HG03159 (cell line): ENCODE results near the gene COL5A2.
A peak's percentile ranks its signal among the peaks of the same experiment; 100 is the strongest.

ENCODE experiments used
- ATAC-seq: cut with Tn5 transposase; IDR thresholded peaks from one replicate; pipeline ENCODE4 v1.9.1; 2021; ENCODE audit warnings: mild to moderate bottlenecking, moderate library complexity; ENCODE audit not compliant: unreplicated experiment

COL5A2 gene

DNA sequence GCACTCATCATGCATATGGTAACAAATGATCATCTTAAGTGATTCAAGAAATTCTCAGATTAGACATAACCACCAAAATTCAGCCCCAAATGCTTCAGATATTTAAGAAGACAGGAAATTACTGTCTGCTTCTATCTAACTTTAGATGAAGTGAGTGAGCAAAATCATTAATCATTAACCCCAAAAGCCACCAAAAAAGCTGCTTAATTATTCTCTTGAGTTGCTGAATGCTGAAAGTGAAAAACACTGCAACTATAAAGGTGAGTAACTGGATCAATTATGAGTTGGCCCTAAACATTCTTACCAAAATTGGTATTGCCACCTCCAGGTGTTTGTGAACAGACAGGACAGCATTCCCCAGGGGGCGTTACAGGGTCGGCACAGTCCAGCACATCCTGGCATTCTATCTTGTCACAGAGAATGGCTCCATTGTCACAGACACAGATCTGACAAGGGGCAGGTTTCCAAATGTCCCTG, 69.6 kb downstream of the COL5A2 start:
- ATAC-seq, result peak; percentile 94

DNA sequence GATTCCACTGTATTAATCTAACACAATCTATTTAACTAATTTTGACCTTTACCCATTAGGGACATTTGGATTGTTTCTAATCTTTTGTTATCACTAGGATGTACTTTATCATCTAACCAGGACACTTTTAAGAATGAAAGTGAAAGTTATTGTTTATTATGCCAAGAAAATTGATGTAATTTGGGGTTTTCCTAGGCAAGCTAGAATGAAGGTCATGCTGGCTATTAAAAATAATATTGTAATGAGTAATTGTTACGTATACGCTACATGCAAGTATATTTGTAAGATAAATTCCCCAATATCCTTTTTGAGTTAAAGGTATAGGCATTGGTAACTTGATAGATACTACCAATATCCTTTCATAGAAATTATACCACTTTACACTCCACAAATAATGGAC, 74.6 kb downstream of the COL5A2 start:
- ATAC-seq, result no peak

DNA sequence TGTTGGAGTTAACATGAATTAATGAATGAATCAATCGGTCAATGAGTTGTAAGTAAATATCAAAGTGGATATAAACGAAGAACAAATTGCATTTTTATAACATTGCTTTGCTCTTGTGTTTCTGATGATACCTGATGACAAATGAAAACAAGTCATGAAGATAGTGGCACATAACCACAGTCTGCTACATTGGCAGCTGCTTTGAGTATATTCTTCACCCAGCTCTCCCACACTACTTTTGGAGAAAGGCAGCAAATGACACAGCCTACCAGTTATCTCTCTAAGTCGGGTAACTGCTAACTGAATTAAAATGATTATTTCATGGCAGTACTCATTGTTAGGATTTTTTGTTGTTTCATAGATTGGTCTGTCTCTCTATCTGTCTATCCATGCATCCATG, 76.8 kb downstream of the COL5A2 start:
- ATAC-seq, result no peak

DNA sequence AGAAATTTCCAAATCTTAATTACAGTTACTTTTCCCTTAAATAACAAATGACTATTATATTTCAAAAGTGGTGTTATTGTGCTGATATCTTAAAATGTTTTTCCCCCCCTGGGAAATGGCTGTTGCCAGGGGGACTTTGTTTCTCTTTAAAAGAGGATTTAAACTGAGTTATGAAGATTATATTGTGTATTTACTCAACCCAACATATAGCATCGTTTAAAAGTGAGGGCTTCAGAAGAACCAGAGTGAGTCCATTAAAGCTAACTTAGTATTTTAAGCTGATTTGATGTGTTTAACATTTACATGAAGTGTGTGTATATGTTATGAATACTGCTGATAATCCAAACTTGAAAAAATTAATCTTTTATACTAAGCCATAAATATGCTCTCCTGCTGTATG, 81.6 kb downstream of the COL5A2 start:
- ATAC-seq, result no peak

DNA sequence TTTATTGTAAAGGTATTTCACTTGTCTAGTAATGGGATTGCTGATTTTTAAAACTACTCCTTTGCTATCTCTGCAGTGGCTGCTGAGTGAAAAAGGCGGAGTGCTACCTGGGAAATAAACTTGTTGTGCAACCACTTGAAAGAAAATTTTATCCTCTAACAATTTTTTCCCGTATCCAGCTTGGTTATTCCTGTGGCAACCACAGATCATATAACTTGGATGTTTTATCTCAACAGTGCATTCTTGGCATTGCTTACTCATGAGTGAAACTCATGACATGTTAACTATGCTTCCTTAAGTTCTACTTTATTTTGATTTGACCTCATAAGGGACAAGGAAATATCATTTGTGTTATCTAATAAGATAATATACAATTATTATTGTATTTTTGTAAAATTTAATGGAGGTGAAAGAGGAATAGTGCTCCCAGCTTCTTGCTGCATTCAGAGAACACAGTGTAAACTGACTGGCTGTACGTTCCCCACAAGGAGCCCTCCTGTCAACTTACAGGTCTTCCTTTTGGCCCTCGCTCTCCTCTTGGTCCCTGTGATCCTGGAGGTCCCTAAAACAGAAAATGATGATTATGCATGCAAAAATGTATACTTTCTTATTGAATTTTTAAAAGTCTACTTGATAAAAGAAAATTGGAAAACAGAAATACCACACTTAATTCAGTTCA, 82.7 kb downstream of the COL5A2 start:
- no peak for ATAC-seq

DNA sequence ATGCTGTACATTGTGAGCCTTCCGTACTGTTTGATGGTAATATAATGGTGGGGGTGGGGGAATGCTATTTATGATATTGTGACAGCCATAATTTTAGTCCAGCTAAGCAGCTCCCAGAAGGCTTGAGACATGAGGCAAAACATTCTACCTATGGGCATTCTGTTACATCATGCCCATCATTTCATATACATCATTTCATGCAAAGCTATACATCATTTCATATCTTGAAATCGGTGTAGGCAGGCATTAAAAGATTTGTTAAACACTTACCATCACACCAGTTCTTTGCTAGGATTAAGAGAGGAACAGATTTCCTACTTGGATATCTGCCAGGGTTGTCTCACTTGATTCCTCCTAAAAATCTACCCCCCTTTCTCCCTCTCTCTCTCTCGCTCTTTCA, 84.5 kb downstream of the COL5A2 start:
- no peak for ATAC-seq

DNA sequence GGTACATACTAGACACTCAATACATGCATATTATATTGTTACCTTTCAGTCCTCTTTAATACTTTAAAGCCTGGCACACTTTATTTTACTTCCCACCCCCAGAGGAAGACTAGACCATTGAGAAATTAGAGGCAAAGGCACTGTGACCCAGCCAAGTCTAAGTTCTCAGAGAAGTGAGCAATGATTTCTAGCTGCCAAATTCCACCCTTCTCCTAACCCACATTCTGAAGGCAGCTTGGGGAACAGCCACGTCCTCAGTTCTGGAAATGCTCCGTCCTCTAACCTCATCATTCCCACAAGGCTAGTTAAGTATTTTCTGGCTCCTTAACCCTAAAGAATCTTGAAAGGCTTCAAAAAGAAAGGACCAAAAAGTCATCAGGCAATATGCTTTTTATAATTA, 86.6 kb downstream of the COL5A2 start:
- ATAC-seq, result no peak

DNA sequence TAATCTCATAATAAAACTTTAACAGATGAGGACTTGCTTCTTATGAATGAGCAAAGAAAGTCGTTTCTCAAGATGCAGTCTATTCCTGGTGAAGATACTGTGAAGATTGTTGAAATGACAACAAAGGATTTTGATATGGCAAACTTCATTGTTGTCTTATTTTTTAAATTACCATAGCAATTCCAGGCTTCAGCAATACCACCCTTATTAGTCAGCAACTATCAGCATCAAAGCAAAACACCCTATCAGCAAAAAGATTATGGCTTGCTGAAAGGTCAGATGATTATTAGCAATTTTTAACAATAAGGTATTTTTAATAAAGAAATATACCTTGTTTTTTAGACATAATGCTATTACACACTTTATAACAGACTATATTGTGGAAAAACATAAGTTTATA, 88.3 kb downstream of the COL5A2 start:
- no peak for ATAC-seq

DNA sequence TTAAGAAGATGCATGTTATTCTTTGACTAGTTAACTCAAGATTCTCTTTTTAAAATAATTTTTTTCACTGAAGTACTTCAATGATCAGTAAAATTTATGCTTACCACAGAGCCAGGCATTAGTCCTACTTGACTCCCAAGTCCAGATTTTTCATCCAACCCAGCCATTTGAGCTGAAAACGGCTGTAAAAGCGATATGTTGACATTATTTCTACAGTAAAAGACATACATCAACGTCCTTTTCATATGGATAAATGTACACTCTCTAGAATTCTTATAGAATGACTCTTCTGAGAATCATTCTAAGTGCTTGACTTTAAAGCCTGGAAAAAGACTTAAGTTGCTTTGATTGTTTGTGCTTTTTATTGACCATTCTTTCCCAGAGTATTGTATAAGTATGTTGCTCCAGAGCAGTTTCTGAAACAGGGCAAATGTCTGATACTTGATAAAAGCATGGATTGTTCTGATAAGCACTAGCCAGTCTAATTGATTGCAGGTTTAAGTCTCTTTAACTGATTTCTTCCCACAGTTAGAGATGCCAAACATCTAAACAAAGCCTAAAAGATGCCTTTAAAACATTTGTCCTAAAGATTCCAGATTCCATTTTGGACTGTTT, 90.9 kb downstream of the COL5A2 start:
- no peak for ATAC-seq

DNA sequence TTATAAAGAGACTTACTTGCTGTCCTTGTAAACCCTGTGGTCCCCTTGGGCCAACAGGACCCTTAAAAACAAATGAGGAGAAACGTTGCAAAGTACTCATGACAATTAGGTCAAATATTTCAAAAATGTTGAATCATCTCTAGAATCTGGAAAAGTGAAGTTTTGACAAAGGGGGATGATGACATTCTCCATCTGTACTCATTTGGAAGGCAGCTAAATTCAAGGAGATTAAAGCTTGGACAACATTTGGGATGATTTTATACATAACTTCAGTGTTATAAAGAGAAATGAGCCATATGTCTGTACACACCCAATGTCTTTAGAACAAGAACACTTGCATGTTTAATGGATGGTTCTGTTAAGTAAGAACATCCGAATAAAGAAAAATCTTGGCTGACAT, 92.9 kb downstream of the COL5A2 start:
- no peak for ATAC-seq

DNA sequence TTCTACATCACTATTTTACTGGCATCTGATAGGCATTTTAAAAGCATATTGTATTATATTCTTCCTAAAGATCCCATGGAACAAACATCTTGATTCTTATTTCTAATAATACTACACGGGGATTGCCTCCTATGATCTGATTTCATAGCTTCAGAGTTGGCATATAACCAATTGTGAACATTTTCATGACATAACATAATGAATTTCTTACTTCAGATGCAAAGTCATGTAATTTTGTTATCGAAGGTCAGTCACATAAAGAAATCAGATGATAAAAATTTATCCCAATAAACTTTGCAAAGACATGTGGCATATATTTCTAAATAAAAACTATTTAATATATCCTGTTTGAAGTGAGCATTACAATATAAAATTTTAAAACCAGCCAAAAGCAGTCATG, 93.3 kb downstream of the COL5A2 start:
- no peak for ATAC-seq

DNA sequence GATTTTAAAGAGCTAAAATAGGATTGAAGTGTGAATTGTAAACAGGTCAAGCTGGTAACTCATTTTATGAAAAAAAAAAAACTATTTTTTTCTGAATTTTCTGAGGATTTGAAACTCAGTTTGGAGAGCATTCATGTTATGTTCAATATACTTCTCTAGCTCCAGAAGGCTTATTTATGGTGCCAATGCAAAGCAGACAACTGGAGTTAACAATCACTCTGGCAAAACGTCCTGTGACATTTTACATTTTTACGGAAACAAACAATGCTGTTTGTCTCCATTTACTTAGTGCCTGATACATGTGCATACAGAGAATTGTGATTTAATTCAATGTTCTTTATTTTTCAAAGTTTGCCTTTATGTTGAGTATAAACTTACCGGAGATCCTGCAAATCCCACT, 96.0 kb downstream of the COL5A2 start:
- no peak for ATAC-seq

DNA sequence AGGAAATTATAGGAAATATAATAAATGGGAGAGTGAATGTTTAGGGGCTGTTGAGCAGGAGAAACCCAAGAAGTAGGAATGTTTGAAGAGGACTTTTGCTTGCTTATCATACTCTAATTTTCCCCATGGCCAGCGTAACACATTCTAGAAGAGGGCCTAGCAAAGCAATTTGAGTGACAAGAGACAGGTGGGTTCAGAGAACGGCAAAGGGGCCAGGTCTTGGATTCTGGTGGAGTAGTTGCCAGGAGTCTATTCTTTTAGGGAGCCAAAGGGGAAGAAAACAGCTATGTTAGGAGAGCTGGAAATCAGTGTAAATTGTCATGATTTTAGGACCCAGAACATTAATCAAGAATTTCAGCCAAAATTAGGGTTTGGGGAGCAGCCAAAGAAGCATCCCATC, 96.5 kb downstream of the COL5A2 start:
- no peak for ATAC-seq

DNA sequence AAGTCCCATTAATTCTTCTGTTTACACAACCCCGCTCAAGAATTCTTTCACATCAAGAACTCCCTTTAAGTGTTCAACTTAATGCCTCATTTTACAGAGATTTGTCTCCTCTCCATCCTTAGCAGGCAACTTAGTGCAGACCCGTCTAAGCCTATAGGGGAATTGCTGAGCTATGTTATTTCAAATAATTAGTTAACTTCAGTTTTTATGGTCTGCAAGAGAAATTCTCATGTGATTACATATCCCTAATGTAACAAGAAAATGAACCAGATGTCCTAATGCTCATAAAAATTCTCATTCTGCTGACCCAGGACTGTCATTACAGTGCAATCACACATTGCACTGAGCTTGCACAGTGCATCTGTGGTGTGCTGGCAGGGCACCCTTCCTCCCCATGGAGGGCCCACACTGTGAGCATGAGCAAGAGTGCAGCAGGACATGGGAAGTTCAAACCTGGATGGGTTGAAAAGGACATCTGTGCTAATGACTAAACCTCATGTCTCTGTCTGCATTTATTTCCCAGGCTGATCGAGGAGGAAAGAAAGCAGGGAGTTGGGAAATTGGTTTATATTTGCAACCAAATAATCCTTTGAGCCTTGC, 97.1 kb downstream of the COL5A2 start:
- no peak for ATAC-seq

DNA sequence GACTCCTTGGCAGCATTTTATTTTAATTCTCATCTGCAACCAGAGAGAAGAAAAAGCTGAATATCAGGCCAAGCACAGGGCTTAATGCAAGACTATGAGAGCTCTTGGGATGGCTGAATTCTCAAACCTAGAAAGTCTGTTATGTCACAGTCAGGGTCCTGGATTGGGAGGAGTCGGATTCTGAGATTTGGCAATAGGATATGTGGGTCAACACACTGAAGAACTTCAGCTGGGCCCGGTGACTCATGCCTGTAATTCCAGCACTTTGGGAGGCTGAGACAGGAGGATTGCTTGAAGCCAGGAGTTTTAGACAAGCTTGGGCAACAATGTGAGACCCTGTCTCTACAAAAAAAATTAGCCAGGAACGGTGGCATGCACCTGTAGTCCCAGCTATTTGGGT, 103.0 kb downstream of the COL5A2 start:
- no peak for ATAC-seq

DNA sequence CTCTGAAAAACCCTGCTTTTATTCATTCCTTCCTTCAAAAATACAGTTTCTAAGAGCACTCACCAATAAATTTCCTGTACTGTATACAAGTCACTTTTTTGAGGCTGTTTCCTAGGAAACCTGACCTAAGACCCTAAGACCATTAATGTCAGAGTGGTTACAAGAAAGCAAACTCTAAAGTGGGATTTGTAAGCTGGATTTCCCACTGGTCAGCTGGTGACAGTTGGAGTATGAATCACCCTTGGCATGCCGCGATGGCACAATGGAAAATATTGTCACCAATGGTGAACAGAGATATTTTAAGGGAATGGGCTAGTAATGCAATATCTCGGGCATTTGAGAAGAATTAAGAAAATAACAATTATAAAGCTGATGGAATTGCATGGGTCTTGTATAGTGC, 103.4 kb downstream of the COL5A2 start:
- ATAC-seq, result no peak

DNA sequence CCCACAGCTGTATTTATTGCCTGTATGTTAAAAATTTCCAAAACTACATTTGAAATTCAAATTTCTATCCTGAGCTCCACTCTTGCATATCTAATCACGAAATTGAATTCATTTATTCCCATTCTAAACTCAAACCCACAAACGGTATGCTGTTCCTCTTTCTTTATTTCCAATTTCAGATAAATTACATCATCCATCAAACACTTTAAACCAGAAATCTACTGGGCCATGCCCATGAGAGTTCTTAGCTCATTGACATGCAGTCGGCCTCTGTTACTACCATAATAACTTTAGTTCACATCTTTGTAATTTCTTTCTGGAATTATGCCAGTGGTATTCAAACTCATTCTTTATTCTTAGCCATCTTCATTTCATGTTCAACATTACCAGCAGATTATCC, 105.1 kb downstream of the COL5A2 start:
- ATAC-seq, result no peak

DNA sequence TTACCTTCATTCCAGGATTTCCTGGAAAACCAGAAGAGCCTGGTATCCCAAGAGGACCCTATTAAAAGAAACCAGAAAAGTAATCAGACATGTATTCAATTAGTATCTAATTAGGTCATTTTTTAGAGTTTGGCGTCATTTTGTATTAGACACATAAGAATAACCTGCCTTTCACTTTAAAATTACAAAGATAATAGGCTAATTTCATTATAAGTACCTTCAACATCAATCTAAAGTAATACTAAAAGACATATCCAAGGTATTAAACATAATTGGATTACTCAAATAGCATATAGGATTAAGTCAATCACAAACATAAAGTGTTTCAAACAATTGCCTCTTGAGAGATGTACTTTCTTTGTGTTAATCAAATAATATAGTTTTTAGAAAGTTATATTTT, 107.5 kb downstream of the COL5A2 start:
- no peak for ATAC-seq

DNA sequence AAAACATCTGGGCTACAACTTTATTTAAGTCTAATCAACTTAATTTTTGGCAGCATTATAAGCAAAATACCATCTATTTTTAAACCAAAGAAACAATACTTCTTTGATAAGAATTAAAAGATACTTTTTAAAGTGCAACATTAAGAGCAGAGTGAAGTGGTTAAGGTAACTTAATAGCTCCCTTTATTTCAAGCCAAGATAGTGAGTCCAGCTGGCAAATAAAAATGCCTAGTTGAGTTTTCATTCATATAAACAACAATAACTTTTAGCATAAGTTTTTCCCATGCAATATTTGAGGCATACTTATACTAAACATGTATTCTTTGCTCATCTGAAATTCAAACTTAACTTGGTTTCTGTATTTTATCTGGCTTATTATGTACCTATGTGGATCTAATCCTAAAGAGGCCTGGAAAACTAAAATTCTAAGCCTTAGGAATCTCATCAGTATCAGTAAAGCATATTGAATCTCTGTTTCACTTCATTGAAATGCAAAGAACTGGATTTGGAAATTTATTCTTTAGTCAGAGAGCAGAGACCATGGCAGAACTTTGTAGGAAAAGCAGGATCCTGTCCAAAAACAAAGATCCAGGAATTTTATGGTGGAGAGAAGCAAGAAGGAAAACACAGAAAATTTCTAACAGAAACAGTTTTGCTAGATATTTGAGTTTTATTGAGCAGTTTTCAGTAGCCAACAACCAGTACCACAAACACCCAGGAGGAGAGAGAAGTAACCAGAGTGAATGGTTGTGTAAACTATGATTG, 109.5 kb downstream of the COL5A2 start:
- no peak for ATAC-seq

DNA sequence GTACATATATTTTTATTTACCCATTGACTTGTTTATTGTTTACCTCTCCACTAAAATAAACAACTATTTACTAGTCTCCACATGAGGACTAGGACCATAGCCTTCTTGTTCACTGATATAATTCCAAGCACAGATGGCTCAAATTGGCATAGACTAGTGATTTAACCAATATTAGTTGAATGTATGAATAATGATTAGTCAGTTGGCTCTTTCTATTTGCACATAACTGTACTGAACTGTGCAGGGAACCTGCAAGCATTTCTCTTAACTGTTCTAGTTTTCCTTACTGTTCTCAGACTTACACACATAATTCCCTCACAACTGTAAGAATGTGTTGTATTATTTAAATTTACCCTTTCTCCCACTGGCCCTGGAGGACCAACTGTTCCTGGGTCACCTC, 113.5 kb downstream of the COL5A2 start:
- no peak for ATAC-seq

DNA sequence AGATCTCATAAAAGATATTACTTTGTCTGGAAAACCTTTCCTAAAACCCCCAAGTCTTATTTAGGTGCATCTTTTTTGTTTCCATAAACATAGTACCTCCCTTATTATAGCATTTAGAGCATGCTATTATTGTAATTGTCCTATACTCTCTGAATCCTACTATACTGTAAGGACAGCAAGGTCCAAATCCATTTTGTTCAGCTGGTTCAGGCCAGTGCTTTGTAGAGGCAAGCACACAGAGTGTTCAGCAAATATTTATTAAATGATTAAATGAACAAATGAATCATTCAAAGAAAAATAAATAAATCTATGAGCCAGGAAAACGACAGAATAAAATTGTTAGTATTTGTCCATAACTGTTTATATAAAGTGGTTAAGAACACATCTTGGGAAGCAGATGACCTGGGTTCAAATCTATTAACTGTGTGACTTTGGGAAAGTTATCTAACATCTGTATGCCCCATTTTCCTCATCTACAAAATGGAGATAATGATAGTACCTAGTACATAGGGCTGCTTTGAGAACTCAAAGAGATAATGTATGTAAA, 119.4 kb downstream of the COL5A2 start:
- ATAC-seq, result no peak

DNA sequence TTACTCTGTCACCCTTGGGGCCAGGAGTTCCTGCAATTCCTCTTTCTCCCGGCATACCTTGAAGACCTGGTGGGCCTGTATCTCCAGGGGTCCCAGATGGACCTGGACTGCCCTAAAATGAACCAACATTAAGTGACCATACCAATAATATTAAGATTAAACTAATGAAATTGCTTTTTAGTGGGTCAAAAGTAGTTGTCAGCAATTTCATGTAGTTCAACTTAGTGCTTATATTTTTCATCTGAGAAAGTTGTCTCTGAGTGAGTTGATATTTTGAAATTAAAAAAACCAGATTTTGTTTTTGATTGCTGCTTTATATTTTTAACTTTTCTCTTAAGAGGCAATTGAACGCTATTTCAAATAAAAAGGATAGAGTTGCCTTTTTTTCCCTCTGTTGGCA, 122.2 kb downstream of the COL5A2 start:
- ATAC-seq, result no peak
